PFSK-1 (cell line): ENCODE data around the gene OR5AU1.

Source experiments
- FOXP2 ChIP-seq: optimal IDR thresholded peaks from 2 replicates; pipeline ENCODE3; 2011; ENCODE audit warnings: borderline replicate concordance, control low read depth, inconsistent platforms; ENCODE audit not compliant: insufficient read depth; ENCODE audit errors: extremely low read length, extremely low read depth
- POLR2AphosphoS5 ChIP-seq: IDR thresholded peaks from 2 replicates; pipeline ENCODE4 v1.6.1; 2012; ENCODE audit warnings: low read depth, mild to moderate bottlenecking, control low read depth, low read length, moderate library complexity
- SIN3A ChIP-seq: IDR thresholded peaks from 2 replicates; pipeline ENCODE4 v1.6.1; 2012; ENCODE audit warnings: mild to moderate bottlenecking, low read length, moderate library complexity, borderline replicate concordance; ENCODE audit not compliant: insufficient read depth
- TAF1 ChIP-seq: IDR thresholded peaks from 2 replicates; pipeline ENCODE4 v1.6.1; 2012; ENCODE audit warnings: low read length, control low read depth, borderline replicate concordance; ENCODE audit not compliant: insufficient read depth
- TF ChIP-seq, protein P1 (sequence below), 2 experiments: IDR thresholded peaks; 2 replicates each; pipeline versions ENCODE4 v1.6.1 to v1.8.0; 2011 to 2012; ENCODE audit warnings: low read depth in 2 of 2, low read length in 2 of 2, control low read depth in 1 of 2, inconsistent platforms in 1 of 2, mild to moderate bottlenecking in 1 of 2, moderate library complexity in 1 of 2; ENCODE audit not compliant: insufficient read depth in 1 of 2

DNA sequence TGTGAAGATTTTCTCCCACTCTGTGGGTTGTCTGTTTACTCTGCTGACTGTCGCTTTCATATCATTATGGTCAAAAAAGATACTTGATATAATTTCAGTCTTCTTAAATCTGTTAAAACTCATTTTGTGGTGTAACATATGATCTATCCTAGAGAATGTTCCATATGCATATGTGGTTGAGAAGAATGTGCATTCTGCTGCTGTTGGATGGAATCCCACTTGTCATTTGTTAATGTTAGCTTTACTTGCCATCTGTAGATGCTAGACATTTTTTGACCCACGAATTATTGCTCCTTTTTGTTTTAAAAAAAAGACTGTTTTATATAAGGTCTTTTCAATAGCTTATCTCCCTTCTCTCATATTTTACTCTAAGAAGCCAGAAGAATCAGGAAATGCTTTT is 26.3 kb upstream of the OR5AU1 start:
- TF ChIP-seq POLR2AphosphoS5 (no peak), TAF1 (no peak), SIN3A (no peak), FOXP2 (no peak)
- TF ChIP-seq, protein P1, sequence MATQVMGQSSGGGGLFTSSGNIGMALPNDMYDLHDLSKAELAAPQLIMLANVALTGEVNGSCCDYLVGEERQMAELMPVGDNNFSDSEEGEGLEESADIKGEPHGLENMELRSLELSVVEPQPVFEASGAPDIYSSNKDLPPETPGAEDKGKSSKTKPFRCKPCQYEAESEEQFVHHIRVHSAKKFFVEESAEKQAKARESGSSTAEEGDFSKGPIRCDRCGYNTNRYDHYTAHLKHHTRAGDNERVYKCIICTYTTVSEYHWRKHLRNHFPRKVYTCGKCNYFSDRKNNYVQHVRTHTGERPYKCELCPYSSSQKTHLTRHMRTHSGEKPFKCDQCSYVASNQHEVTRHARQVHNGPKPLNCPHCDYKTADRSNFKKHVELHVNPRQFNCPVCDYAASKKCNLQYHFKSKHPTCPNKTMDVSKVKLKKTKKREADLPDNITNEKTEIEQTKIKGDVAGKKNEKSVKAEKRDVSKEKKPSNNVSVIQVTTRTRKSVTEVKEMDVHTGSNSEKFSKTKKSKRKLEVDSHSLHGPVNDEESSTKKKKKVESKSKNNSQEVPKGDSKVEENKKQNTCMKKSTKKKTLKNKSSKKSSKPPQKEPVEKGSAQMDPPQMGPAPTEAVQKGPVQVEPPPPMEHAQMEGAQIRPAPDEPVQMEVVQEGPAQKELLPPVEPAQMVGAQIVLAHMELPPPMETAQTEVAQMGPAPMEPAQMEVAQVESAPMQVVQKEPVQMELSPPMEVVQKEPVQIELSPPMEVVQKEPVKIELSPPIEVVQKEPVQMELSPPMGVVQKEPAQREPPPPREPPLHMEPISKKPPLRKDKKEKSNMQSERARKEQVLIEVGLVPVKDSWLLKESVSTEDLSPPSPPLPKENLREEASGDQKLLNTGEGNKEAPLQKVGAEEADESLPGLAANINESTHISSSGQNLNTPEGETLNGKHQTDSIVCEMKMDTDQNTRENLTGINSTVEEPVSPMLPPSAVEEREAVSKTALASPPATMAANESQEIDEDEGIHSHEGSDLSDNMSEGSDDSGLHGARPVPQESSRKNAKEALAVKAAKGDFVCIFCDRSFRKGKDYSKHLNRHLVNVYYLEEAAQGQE (IDR thresholded peaks at IDR 0.05; ENCODE audit: insufficient read depth in 1 of 2, low read depth in 2 of 2, low read length in 2 of 2), result no peak
